22Rv1 (cell line): ENCODE data around the gene EXD2.

Experiments used
- CTCF ChIP-seq: fragments of 450-650 bp; IDR thresholded peaks from 2 replicates; pipeline ENCODE4 v1.5.1; 2017; ENCODE audit warnings: mild to moderate bottlenecking
- ZFX ChIP-seq: fragments of 450-650 bp; IDR thresholded peaks from 2 replicates; pipeline ENCODE4 v1.6.1; 2017; ENCODE audit warnings: antibody characterized with exemption, borderline replicate concordance

GRCh38 chr14:69181491-69181890 lies 9.8 kb upstream of the EXD2 start:
- TF ChIP-seq CTCF (no peak), ZFX (no peak)
